Measurements from ENCODE around the gene SRGAP1.

- TF ChIP-seq MXI1 (IDR thresholded peaks at IDR 0.05; ENCODE audit: borderline replicate concordance, low read depth, low read length) (no peak), CTCF (conservative IDR thresholded peaks at IDR 0.05; ENCODE audit: low read depth, low read length) (no peak), CHD1 (IDR thresholded peaks at IDR 0.05; ENCODE audit: low read depth, low read length) (no peak), POLR2A (IDR thresholded peaks at IDR 0.05; ENCODE audit: low read depth, low read length) (no peak), USF2 (IDR thresholded peaks at IDR 0.05; ENCODE audit: low read depth, low read length) (no peak), RAD21 (IDR thresholded peaks at IDR 0.05; ENCODE audit: low read length) (no peak), ELK1 (IDR thresholded peaks at IDR 0.05; ENCODE audit: borderline replicate concordance, low read depth, low read length) (no peak), NFE2L2 (IDR thresholded peaks at IDR 0.05; ENCODE audit: low read depth, low read length) (no peak), RCOR1 (IDR thresholded peaks at IDR 0.05; ENCODE audit: insufficient replicate concordance, low read length) (no peak), SMC3 (IDR thresholded peaks at IDR 0.05; ENCODE audit: low read depth, low read length) (no peak), MAZ (IDR thresholded peaks at IDR 0.05; ENCODE audit: borderline replicate concordance, low read depth, low read length) (no peak)
These were observed 144.9 kb downstream of the SRGAP1 start for GRCh38 chr12:63989301-63989845.
